HK-2 (cell line): ENCODE results near the gene FDX2.
A peak's percentile ranks its signal among the peaks of the same experiment; 100 is the strongest.
"Not testable (repeated sequence)": the region's sequence is repeated elsewhere in the genome, so short reads cannot be mapped to it uniquely, and the experiment has no call there.

ENCODE experiments used
- DNase-seq: peaks from one replicate; pipeline ENCODE4 v3.0.0-alpha.2; 2018; ENCODE audit not compliant: unreplicated experiment

Gene FDX2

DNA sequence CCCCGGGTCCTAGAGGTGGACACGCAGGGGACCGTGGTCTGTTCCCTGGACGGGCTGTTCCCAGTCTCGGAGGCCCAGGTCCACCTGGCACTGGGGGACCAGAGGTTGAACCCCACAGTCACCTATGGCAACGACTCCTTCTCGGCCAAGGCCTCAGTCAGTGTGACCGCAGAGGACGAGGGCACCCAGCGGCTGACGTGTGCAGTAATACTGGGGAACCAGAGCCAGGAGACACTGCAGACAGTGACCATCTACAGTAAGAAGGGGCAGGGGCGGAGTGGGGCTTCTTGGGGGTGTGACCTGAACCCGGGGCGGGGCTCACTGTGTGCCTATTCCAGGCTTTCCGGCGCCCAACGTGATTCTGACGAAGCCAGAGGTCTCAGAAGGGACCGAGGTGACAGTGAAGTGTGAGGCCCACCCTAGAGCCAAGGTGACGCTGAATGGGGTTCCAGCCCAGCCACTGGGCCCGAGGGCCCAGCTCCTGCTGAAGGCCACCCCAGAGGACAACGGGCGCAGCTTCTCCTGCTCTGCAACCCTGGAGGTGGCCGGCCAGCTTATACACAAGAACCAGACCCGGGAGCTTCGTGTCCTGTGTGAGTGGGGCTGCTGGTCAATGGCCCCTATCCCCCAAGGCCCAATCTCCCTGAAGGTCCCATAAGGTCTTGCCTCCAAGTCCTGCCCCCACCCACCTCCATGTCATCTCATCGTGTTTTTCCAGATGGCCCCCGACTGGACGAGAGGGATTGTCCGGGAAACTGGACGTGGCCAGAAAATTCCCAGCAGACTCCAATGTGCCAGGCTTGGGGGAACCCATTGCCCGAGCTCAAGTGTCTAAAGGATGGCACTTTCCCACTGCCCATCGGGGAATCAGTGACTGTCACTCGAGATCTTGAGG is 31.5 kb downstream of the FDX2 start:
- no peak for DNase-seq

DNA sequence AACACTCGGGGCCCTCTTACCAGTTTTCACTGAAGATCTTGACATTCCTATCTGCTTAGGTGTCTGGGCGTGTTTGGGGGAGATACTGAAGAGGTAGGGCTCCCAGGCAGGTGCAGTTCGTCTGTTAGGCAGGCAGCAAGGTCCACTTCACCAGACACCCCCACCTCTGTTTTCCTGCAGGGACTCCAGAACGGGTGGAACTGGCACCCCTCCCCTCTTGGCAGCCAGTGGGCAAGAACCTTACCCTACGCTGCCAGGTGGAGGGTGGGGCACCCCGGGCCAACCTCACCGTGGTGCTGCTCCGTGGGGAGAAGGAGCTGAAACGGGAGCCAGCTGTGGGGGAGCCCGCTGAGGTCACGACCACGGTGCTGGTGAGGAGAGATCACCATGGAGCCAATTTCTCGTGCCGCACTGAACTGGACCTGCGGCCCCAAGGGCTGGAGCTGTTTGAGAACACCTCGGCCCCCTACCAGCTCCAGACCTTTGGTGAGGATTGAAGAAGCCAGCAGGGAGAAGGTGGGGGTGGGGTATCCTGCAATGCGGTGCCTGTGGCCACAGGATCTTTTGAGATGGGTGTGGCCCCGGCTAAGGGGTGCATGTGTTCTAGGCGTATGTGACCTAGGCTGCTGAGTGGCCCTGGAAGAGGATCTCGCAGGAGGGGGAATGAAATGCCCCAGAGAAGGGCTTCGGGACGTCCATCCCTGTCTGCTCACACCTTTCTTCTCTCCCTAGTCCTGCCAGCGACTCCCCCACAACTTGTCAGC is 32.3 kb downstream of the FDX2 start:
- DNase-seq = no peak

DNA sequence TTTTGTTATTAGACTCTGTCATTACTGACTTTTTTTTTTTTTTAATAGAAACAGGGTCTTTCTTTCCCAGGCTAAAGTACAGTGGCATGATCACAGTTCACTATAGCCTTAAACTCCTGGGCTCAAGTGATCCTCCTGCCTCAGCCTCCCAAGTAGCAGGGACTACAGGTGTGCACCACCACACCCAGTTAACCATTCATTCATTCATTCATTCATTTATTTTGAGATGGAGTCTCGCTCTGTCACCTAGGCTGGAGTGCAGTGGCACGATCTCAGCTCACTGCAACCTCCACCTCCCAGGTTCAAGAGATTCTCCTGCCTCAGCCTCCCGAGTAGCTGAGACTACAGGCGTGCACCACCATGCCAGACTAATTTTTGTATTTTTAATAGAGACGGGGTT is 33.8 kb downstream of the FDX2 start:
- DNase-seq = not testable (repeated sequence)

DNA sequence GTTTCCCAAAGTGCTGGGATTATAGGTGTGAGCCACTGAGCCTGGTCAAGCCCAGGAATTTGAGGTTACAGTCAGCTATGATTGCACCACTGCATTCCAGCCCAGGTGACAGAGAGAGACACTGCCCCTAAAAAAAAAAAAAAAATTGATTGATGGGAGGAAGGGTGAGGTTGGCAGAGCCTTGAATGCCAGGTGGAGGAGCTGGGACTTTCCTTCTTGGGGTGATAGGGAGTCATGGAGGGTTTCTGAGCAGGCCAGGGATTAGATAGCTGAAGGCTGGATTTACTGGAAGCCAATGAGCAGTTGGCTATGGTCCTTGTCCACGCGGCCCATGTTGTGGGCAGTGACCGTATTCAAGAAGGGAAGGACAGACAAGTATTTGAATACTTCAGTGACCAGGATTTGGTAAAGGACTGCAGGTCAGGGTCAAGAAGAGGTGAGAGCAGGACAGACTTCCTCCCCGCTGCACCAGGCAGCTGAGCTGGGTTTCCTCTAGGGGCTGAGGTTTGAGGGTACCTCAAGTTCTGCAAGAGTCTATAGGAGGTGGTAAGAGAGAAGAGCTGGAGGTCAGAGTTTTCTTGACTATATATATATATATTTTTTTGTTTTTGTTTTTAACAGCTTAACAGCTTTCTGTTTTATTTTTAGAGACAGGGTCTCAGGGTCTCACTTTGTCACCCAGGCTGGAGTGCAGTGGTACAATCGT is 35.9 kb downstream of the FDX2 start:
- DNase-seq = no peak

DNA sequence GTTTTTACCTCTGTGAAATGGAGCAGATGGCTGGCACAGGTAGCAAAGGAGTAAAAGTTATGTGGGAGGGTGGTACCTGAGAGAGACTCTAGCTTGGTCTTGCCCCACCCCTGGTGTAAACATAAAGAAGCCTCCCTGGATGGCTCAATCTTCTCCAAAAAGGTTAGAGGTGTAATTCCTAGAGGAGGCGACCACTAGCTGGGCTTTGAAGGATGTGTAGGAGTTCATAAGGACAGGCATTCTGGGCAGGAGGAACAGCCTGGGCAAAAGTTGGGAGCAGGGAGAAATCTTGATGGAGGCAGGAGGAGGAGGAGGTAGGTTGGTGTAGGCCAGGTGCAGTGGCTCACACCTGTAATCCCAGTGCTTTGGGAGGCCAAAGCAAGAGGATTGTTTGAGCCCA is 36.9 kb downstream of the FDX2 start:
- DNase-seq = no peak

DNA sequence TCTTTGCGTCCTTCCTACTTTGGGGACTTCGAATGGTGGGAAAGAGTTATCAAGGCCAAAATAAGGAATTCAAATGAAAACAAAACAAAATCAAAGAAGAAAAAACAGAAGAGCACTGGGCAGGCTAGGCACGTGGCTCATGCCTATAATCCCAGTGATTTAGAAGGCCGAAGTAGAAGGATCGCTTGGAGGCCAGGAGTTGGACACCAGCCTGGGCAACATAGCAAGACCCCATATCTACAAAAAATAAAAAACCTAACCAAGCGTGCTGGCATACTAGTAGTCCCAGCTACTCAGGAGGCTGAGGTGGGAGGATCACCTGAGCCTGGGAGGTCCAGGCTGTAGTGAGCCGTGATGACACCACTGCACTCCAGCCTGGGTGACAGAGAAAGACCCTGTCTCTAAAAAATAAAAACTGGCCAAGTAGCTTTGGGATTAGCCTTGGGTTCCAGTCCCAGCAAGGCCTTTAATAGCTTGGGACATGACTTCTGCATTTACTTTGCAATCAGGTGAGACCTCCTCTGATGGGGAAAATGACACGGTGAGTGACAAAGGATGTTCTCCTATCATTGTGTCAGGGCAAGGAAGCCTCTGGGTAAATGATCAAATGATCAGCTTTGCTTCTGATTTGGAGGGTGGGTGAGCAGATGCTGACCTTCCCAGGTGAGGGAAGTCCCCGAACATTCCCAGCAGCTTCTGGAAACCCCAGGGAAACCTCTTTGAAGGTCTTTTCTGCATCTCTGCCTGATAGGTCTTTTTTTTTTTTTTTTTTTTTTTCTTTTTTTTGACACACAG is 37.8 kb downstream of the FDX2 start:
- DNase-seq = no peak

DNA sequence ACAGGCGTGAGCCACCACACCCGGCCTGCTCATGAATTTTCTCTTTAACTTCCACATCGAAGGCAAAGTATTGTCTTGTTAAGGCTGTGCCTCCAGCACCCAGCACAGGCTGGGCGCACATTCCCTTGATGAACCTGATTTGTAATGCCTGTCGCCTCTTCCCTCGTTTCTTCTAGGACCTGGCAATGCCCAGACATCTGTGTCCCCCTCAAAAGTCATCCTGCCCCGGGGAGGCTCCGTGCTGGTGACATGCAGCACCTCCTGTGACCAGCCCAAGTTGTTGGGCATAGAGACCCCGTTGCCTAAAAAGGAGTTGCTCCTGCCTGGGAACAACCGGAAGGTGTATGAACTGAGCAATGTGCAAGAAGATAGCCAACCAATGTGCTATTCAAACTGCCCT is 41.2 kb downstream of the FDX2 start:
- DNase-seq = no peak

DNA sequence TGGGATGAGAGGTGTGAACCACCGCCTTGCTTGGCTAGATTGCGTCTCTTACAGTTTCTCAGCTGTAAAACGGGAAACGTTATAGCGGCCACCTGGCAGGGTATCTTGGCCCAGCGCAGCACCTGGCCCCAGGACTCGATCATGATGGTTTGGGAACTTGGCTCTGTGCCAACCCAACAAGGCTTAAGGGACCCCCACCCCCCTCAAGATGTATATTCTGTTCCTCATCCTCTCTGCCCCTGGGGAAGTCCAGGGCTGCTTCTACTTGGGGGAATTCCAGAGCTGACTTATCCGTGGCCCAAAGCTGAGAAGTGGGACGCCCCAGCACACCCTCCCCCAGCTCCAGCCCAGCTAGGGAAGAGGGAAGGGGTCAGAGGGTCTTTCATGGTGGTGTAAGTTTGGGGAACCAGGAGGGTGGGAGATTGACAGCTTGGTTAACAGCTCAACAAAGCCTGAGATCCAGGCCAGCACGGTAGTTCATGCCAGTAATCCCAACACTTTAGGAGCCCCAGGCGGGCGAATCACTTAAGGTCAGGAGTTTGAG is 44.2 kb downstream of the FDX2 start:
- DNase-seq = peak; percentile 47

DNA sequence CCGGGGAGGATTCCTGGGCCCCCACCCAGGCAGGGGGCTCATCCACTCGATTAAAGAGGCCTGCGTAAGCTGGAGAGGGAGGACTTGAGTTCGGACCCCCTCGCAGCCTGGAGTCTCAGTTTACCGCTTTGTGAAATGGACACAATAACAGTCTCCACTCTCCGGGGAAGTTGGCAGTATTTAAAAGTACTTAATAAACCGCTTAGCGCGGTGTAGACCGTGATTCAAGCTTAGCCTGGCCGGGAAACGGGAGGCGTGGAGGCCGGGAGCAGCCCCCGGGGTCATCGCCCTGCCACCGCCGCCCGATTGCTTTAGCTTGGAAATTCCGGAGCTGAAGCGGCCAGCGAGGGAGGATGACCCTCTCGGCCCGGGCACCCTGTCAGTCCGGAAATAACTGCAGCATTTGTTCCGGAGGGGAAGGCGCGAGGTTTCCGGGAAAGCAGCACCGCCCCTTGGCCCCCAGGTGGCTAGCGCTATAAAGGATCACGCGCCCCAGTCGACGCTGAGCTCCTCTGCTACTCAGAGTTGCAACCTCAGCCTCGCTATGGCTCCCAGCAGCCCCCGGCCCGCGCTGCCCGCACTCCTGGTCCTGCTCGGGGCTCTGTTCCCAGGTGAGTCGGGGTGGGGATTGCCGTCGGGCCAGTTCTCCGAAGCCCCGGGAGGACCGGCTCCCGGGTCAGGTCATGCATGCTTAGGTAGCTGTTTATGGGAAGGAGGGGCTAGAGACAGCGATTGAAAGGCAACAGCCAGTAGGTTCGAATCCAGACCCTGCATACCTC is 45.0 kb downstream of the FDX2 start, which contains the start of gene ICAM1:
Gene ICAM1 (plus strand): TSS at position 505 of the 779 bp plus-strand sequence. CDS start 40 bp downstream, at position 545.
- peak; percentile 93 for DNase-seq

DNA sequence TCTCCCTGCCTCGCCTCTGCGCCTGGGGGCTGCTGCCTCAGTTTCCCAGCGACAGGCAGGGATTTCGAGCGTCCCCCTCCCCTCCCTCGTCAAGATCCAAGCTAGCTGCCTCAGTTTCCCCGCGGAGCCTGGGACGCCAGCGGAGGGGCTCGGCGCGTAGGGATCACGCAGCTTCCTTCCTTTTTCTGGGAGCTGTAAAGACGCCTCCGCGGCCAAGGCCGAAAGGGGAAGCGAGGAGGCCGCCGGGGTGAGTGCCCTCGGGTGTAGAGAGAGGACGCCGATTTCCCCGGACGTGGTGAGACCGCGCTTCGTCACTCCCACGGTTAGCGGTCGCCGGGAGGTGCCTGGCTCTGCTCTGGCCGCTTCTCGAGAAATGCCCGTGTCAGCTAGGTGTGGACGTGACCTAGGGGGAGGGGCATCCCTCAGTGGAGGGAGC is 45.6 kb downstream of the FDX2 start:
- DNase-seq = peak; percentile 79

DNA sequence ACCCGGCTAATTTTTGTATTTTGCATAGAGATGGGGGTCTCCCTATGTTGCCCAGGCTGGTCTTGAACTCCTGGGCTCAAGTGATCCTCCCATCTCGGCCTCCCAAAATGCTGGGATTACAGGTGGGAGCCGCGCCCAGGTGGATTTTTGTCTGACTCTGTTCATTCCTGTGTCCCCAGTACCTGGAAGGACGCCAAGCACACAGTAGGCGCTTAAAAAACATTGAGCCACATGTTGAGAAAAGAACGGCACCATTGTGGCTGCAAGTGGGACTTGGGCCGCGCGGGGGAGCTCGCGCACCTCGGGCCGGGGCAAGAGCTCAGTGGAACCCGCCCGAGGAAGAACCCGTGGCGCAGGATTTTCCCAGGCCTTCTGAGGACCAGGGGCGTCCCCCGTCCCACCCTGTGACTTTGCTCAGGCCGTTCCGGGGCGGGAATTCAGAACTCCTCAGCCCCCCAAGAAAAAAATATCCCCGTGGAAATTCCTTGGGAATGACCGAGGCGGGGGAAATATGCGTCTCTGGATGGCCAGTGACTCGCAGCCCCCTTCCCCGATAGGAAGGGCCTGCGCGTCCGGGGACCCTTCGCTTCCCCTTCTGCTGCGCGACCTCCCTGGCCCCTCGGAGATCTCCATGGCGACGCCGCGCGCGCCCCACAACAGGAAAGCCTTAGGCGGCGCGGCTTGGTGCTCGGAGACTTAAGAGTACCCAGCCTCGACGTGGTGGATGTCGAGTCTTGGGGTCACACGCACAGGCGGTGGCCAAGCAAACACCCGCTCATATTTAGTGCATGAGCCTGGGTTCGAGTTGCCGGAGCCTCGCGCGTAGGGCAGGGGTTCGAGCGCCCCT is 46.3 kb downstream of the FDX2 start:
- DNase-seq = peak; percentile 83

DNA sequence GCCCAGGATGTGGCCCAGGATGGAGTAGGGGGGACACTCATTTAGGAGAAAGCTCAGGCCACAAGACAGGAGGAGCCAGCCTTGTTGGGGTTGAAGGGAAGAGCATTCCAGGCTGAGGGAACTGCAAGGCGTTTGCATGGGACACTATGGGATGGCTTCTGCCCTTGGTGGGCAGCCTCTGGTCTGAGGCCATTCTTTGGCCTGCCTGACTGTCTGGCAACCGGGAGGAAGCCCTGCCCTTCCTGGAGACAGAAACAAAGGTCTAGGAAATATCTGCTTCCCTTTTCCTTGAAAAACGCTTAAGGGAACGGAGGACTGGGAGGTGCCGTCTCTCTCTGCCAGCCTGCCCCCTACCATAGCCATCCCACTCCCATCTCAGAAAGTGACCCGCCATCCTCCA is 47.7 kb downstream of the FDX2 start:
- DNase-seq = no peak

DNA sequence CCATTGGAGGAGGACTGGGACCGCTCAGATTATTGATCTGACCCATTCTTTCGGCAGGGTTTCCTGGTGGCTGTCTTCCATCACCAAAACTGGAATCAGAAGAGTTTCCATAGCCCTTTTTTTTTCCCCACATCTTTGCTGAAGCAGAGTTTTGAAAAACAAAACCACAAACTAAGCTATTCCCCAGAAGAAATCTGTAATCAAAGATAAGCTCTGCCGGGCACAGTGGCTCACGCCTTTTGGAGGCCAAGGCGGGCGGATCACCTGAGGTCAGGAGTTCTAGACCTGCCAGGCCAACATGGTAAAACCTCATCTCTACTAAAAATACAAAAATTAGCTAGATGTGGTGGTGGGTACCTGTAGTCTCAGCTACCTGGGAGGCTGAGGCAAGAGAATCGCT is 49.1 kb downstream of the FDX2 start:
- DNase-seq = no peak

DNA sequence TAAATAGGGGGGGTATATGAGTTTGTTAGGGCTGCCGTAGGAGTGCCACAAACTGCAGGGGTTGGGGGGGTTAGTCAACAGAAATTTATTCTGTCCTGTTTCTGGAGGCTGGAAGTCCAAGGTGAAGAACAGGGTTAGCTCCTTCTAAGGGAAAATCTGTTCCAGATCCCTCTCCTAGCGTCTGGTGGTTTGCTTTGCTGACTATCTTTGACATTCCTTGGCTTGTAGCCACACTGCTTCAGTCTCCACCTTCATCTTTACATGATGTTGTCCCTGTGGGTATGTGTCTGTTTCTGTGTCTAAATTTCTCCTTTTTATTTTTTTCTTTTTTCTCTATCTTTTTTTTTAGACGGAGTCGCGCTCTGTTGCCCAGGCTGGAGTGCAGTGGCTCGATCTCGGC is 53.0 kb downstream of the FDX2 start:
- no peak for DNase-seq

DNA sequence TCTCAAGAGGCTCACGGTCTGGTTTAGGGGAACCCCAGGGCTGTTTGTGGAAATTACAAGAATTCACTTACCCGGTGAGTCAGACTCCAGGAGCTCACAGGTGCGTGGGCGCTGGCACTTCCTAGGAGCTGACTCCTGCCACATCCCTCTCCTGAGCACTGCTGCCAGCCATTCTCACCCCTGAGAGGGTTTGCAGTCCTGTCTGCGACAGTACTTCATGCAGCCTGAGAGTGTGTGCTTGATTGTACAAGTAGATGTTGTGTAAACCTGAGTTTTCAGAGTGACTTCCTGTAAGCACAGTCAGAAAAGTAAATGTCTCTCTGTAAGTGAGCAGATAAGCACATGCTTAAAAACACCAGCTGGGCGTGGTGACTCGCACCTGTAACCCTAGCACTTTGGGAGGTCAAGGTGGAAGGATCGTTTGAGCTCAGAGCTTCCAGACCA is 55.7 kb downstream of the FDX2 start:
- peak; percentile 69 for DNase-seq
